Fibroblast of the aortic adventitia (primary cell): ENCODE measurements around the gene INPP4A. TPM values are rescaled to one million over a fixed set of nuclear protein-coding genes. Genes with fewer than 3 reads are reported as not detected.

ENCODE experiments used
- DNase-seq: peaks from one replicate; pipeline ENCODE4 v3.0.0-alpha.2; 2010; ENCODE audit warnings: low read depth
- H3K4me3 ChIP-seq: 2 replicates; pipeline ENCODE4 v1.5.1; 2011; ENCODE audit warnings: low read depth, mild to moderate bottlenecking, control low read depth, low read length, moderate library complexity
- total RNA-seq: library from RNA; depleted of rRNA; stranded (reverse); fragments of >200 nt; gene quantifications from 2 replicates; pipeline ENCODE4 v1.2.3, GENCODE V29; 2012; ENCODE audit warnings: low replicate concordance
- TF ChIP-seq, protein P1 (sequence below): IDR thresholded peaks from 2 replicates; pipeline ENCODE4 v1.5.1; 2011; ENCODE audit warnings: mild to moderate bottlenecking, low read length, control low read depth, inconsistent platforms; ENCODE audit not compliant: insufficient read depth

The INPP4A gene
- total RNA-seq, 1 donor, result 16.2 TPM

DNA sequence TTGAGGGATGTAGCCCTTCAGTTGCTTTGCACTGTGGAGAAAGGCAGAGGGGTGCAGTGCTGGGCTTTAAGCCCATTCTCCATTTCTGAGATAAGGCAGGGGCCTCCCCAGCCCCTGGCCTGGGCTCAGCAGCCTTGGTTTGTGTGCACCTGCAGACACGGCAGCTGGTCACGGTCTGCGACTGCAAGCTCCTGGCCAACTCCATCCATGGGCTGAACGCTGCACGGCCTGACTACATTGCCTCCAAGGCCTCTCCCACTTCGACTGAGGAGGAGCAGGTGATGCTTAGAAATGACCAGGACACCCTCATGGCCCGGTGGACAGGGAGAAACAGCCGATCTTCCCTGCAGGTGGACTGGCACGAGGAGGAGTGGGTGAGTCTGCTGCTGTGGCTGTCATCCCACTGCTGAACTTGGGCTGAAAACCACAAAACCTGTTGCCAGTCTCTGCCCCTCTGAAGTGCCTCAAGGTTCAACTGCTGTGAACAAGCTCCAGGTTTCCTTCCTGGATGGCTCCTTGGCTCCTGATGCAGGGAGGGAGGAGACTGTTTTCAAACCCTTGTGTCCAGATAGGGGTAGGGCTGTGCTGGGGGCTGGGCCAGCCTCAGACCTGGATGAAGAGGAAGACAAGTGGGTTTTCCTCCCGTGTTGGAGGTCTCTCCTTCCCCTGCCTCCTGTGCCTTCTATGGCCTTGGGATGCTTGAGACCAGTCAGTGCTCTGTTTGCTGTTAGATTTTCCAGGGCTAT lies 109.6 kb downstream of the INPP4A start:
- no peak for DNase-seq
- H3K4me3 ChIP-seq, result no peak overlapping the region
- TF ChIP-seq, protein P1, sequence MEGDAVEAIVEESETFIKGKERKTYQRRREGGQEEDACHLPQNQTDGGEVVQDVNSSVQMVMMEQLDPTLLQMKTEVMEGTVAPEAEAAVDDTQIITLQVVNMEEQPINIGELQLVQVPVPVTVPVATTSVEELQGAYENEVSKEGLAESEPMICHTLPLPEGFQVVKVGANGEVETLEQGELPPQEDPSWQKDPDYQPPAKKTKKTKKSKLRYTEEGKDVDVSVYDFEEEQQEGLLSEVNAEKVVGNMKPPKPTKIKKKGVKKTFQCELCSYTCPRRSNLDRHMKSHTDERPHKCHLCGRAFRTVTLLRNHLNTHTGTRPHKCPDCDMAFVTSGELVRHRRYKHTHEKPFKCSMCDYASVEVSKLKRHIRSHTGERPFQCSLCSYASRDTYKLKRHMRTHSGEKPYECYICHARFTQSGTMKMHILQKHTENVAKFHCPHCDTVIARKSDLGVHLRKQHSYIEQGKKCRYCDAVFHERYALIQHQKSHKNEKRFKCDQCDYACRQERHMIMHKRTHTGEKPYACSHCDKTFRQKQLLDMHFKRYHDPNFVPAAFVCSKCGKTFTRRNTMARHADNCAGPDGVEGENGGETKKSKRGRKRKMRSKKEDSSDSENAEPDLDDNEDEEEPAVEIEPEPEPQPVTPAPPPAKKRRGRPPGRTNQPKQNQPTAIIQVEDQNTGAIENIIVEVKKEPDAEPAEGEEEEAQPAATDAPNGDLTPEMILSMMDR, result no peak

DNA sequence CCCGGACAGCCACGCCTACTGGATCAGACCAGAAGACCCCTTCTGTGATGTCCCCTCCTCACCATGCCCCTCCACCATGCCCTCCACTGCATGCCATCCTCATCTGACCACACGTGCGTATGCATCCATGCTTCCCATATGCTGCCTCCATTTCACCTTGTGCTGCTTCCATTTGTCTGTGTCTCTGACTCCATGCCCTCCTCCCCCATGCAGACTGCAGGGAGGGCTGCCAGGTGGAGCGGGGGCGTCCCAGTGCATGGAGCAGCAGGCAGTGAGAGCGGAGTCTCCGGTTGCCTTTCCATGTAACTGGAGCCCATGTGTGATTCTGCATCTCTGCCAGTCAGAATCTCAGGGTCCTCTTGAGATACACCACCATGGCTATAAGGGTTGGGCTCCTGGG lies 111.0 kb downstream of the INPP4A start:
- TF ChIP-seq, protein P1, result no peak
- DNase-seq, result no peak
- no peak overlapping the region for H3K4me3 ChIP-seq

DNA sequence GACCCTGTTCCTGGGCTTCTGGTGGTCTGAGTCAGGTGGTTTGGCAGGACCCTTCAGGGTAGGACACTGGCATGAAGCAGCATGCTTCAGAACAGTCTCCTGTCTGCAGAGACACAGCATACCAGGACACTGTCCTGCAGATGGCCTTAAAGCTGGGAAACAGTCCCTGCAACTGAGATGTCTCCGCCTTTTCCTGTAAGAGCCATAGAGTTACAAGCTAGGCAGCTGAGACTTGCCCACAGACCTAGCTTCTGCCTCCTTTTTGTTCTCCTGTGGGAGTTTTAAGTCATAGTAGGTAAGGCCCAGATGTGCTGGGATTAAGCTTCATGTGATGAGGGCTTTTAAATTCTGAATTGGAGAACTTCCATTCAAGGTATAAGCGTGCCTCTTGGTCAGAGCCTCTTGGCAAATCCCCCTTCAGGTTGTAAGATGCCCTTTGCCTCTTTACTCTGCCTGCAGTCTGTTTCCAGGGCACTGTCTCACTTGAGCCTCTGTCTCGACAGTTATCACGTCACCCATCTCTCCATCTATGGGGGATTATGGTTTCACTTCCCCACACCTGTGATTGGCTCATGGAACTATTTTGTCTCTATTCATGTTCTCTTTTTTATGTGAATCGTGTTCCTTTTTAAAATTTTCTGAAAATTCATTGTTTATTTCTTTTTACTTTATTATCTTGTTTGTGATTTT lies 111.8 kb downstream of the INPP4A start:
- TF ChIP-seq, protein P1, result no peak
- H3K4me3 ChIP-seq, result no peak overlapping the region
- DNase-seq, result no peak

DNA sequence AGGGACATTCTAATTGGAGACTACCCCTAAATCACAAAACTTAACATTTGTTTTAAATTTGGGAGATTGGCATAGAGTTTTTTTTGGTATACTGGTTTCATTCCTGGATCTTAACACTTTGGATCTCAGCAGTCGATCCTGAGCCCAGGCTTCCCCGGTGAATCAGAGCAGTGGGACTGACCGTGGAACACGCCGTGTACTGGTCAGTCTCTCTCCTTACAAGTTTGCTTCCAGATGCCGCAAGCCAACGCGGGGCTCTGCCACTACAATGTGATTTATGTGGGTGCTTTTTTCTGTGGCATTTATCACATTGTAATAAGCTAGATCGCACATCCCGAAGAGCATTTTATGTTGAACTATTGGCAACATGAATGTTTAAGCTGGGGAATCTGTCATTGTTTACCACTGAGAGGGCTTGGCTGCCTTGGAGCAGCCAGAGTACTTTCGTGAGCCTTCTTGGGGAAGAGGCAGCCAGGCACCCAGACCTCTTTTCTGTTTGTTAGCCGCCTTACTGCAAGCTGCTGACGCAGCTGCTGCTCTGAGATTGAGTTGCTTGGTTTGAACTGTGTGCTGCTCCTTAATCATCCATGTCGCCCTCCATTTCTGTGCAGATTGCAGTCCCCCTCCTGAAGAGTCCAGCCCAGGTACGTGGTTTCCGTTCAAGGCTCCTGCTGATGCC lies 114.3 kb downstream of the INPP4A start:
- DNase-seq, result no peak
- H3K4me3 ChIP-seq, result no peak overlapping the region
- TF ChIP-seq, protein P1, result no peak

DNA sequence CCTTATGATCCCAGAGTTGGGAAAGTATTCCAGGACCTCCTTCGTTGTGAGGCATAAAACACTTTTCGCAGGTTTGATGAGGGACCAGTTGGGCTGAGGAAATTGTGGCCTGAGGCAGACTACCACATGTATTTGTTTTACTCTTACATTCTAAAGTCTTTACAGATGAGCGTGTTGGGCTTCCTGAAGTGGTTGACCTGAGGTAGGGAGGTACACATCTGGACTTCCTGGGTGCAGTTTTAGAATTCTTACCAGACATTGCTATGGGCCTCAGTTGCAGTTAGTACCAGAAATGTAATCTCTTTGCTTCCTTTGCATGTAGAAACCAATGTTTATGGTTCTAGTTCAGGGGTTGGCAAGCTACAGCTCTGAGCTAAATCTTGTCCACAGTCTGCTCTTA lies 114.9 kb downstream of the INPP4A start:
- no peak overlapping the region for H3K4me3 ChIP-seq
- DNase-seq, result no peak
- TF ChIP-seq, protein P1, result no peak

DNA sequence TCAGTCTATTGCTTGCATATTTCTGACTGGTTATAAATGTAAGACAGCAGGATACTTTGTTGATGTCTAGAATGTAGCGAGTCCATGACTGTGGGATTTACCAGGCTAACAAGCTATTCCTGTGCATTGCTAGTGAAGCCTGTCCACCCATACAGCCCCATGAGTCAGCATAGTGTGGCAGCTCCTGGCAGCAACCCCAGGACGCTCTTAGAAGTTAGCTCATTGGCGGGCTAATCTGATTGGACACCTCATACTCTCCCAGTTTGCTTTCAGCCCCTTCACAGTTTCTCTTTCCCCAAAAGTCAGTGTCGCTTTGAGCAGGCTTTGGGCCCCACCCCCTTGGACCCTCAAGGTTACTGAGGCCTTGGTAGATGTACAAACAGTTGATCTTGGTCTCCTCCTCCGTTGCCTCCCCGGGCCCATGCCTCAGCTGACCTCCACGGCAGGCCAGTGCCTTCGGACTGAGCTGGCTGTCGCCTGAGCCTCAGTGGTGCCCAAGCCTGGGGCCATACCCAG lies 115.7 kb downstream of the INPP4A start:
- TF ChIP-seq, protein P1, result no peak
- no peak overlapping the region for H3K4me3 ChIP-seq
- peak; percentile 83 for DNase-seq
